ENCODE data around the gene GBA2. TPM values are rescaled to one million over a fixed set of nuclear protein-coding genes. Genes with fewer than 3 reads are reported as not detected.

The GBA2 gene
- total and polyA plus RNA-seq, 2 experiments from 2014 or later, result 20.3 to 27.6 TPM

DNA sequence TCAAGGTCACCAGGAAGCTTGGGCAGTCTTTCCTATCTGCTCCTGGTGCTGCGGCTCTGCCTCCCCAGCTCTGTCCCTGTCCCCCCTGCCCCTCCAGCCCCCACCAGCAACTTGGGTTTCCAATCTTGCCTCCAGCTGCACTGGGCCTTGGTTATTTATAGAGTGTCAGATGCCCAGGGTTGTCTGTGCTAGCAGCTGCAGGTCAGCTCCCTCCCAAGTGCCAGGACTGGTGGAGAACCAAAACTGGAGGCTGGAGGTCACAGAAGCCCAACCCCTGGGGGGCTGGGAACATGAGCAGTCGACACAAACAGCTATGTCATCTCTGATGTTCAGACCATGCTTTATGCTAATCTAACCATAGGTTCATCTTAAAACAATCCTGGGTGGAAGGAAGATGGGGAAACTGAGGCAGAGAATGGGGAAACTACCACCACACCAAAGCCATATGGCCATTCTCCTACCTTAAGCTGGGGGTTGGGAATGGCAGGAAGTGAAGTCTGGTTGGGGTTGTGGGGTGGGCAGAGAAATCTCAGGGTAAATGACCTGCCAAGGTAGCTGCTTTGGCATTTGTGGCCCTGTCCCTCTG, 61.0 kb downstream of the GBA2 start:
- in situ Hi-C loops (cut with MboI), result no loop called here
- no peaks in the 10 kb centered on the region for H3K9me2 ChIP-seq (ENCODE audit: insufficient read depth)
- H3K79me2 ChIP-seq (ENCODE audit: insufficient read depth), result peaks cover 68% of the 10 kb centered on the region
- H3K9me3 ChIP-seq (ENCODE audit: low read depth), result no peaks in the 10 kb centered on the region
- H3K4me3 ChIP-seq, result peak overlapping the region; percentile 98
- peaks cover 75% of the 10 kb centered on the region for H3F3A ChIP-seq (ENCODE audit: insufficient read depth)
- peak overlapping the region; percentile 94 for H3K9ac ChIP-seq
- no peak for DNase-seq
- peaks cover 37% of the 10 kb centered on the region for H3K36me3 ChIP-seq (ENCODE audit: low read depth)
- H3K4me1 ChIP-seq (ENCODE audit: insufficient read depth), result peaks cover 43% of the 10 kb centered on the region
- no peaks in the 10 kb centered on the region for H3K27me3 ChIP-seq (replicated peaks; ENCODE audit: insufficient read depth)
- peak overlapping the region; percentile 89 for H3K27ac ChIP-seq
- H4K20me1 ChIP-seq (ENCODE audit: insufficient read depth), result peaks cover 49% of the 10 kb centered on the region
- H3K4me2 ChIP-seq (ENCODE audit: unreplicated experiment), result peak overlapping the region; percentile 89
- no peak for TF ChIP-seq EZH2 (IDR thresholded peaks at IDR 0.05; ENCODE audit: insufficient read depth, poor library complexity, severe bottlenecking)
- no peak for TF ChIP-seq EZH2phosphoT487 (IDR thresholded peaks at IDR 0.05; ENCODE audit: insufficient read depth, low read depth)
- WGBS, 2 experiments (ENCODE audit: low coverage in 1 of 2, low lambda C conversion rate in 2 of 2, missing lambda C conversion rate in 2 of 2), result 74 to 81% methylated on average over 2 of the region's 2 CpGs
- no peak overlapping the region for H2AFZ ChIP-seq

- no peak for TF ChIP-seq EZH2phosphoT487 (IDR thresholded peaks at IDR 0.05; ENCODE audit: insufficient read depth, low read depth)
- TF ChIP-seq EZH2 (IDR thresholded peaks at IDR 0.05; ENCODE audit: insufficient read depth, poor library complexity, severe bottlenecking), result no peak
- Histone ChIP-seq H3K36me3 (ENCODE audit: low read depth) (peaks cover 44% of the 10 kb centered on the region), H3K9me2 (ENCODE audit: insufficient read depth) (no peaks in the 10 kb centered on the region), H3K4me1 (ENCODE audit: insufficient read depth) (peaks cover 43% of the 10 kb centered on the region), H2AFZ (no peak overlapping the region), H3K4me3 (peak overlapping the region; percentile 98), H3K79me2 (ENCODE audit: insufficient read depth) (peaks cover 68% of the 10 kb centered on the region), H3K4me2 (ENCODE audit: unreplicated experiment) (peak overlapping the region; percentile 89), H3K9me3 (ENCODE audit: low read depth) (no peaks in the 10 kb centered on the region), H4K20me1 (ENCODE audit: insufficient read depth) (peaks cover 49% of the 10 kb centered on the region), H3F3A (ENCODE audit: insufficient read depth) (peaks cover 79% of the 10 kb centered on the region), H3K27ac (no peak overlapping the region), H3K27me3 (replicated peaks; ENCODE audit: insufficient read depth) (no peaks in the 10 kb centered on the region), H3K9ac (peak overlapping the region; percentile 94)
- no peak for DNase-seq
- in situ Hi-C loops (cut with MboI), result no loop called here
- WGBS, 2 experiments (ENCODE audit: low coverage in 1 of 2, low lambda C conversion rate in 2 of 2, missing lambda C conversion rate in 2 of 2), result 56 to 67% methylated on average over 2 of the region's 2 CpGs
Measured at GRCh38 chr9:35687306-35687705, 61.7 kb downstream of the GBA2 start.

Small RNAs within 50 kb of the gene (microRNA-seq; reads per million reads assigned to microRNA genes)
- 3.6 reads per million for gene MIR6852 (ENCODE audit: borderline number of aligned reads)
- gene MIR6853 (ENCODE audit: borderline number of aligned reads), result not detected

Small RNAs within 50 kb of the gene (small RNA-seq; reads per million reads assigned to genes)
- not detected for gene MIR6853 (ENCODE audit: low read depth, low replicate concordance)

Other genes starting within 250 kb of the GBA2 start
- 21.6 and 33.0 TPM in 2 replicates for gene TESK1, start 144.0 kb downstream of the GBA2 start, total RNA-seq (2014; rRNA removed; shearing (Covaris generic))
- gene TESK1, start 144.0 kb downstream of the GBA2 start, polyA plus RNA-seq (2016; fragmentation: Nextera tagmentation; extraction: Ambion mirVana), result 14.1 and 14.9 TPM in 2 replicates
- 3.9 TPM in 1 of 2 replicates, not detected in the other for gene CD72, start 130.8 kb downstream of the GBA2 start, total RNA-seq (2014; rRNA removed; shearing (Covaris generic))
- 1.6 and 1.9 TPM in 2 replicates for gene CD72, start 130.8 kb downstream of the GBA2 start, polyA plus RNA-seq (2016; fragmentation: Nextera tagmentation; extraction: Ambion mirVana)
- not detected in 2 replicates for gene SIT1, start 98.3 kb downstream of the GBA2 start, total RNA-seq (2014; rRNA removed; shearing (Covaris generic))
- gene SIT1, start 98.3 kb downstream of the GBA2 start, polyA plus RNA-seq (2016; fragmentation: Nextera tagmentation; extraction: Ambion mirVana), result 0.58 TPM in 1 of 2 replicates, not detected in the other
- gene RMRP, start 91.2 kb downstream of the GBA2 start, total RNA-seq (2014; rRNA removed; shearing (Covaris generic)), result 14,230 and 20,944 TPM in 2 replicates
- not detected in 2 replicates for gene RMRP, start 91.2 kb downstream of the GBA2 start, polyA plus RNA-seq (2016; fragmentation: Nextera tagmentation; extraction: Ambion mirVana)
- 20.5 and 28.6 TPM in 2 replicates for gene CCDC107, start 90.9 kb downstream of the GBA2 start, total RNA-seq (2014; rRNA removed; shearing (Covaris generic))
- gene CCDC107, start 90.9 kb downstream of the GBA2 start, polyA plus RNA-seq (2016; fragmentation: Nextera tagmentation; extraction: Ambion mirVana), result 52.8 and 55.7 TPM in 2 replicates
- 0.13 and 2.1 TPM in 2 replicates for gene ARHGEF39, start 84.0 kb downstream of the GBA2 start, total RNA-seq (2014; rRNA removed; shearing (Covaris generic))
- 1.6 and 1.8 TPM in 2 replicates for gene ARHGEF39, start 84.0 kb downstream of the GBA2 start, polyA plus RNA-seq (2016; fragmentation: Nextera tagmentation; extraction: Ambion mirVana)
- gene CA9, start 75.3 kb downstream of the GBA2 start, total RNA-seq (2014; rRNA removed; shearing (Covaris generic)), result 3.4 and 4.3 TPM in 2 replicates
- gene CA9, start 75.3 kb downstream of the GBA2 start, polyA plus RNA-seq (2016; fragmentation: Nextera tagmentation; extraction: Ambion mirVana), result 2.3 and 2.7 TPM in 2 replicates
- 1,596 and 1,625 TPM in 2 replicates for gene TPM2, start 59.3 kb downstream of the GBA2 start, total RNA-seq (2014; rRNA removed; shearing (Covaris generic))
- 3,527 and 3,584 TPM in 2 replicates for gene TPM2, start 59.3 kb downstream of the GBA2 start, polyA plus RNA-seq (2016; fragmentation: Nextera tagmentation; extraction: Ambion mirVana)
- 527 and 566 TPM in 2 replicates for gene TLN1, start 17.0 kb downstream of the GBA2 start, total RNA-seq (2014; rRNA removed; shearing (Covaris generic))
- gene TLN1, start 17.0 kb downstream of the GBA2 start, polyA plus RNA-seq (2016; fragmentation: Nextera tagmentation; extraction: Ambion mirVana), result 198 and 202 TPM in 2 replicates
- gene CREB3, start 16.6 kb downstream of the GBA2 start, total RNA-seq (2014; rRNA removed; shearing (Covaris generic)), result 101 and 111 TPM in 2 replicates
- 113 and 114 TPM in 2 replicates for gene CREB3, start 16.6 kb downstream of the GBA2 start, polyA plus RNA-seq (2016; fragmentation: Nextera tagmentation; extraction: Ambion mirVana)
- 19.1 and 20.0 TPM in 2 replicates for gene RGP1, start 59 bp upstream of the GBA2 start, total RNA-seq (2014; rRNA removed; shearing (Covaris generic))
- gene RGP1, start 59 bp upstream of the GBA2 start, polyA plus RNA-seq (2016; fragmentation: Nextera tagmentation; extraction: Ambion mirVana), result 4.7 and 4.8 TPM in 2 replicates
- gene MSMP, start 5.0 kb upstream of the GBA2 start, total RNA-seq (2014; rRNA removed; shearing (Covaris generic)), result not detected in 2 replicates
- not detected in 2 replicates for gene MSMP, start 5.0 kb upstream of the GBA2 start, polyA plus RNA-seq (2016; fragmentation: Nextera tagmentation; extraction: Ambion mirVana)
- gene NPR2, start 42.4 kb upstream of the GBA2 start, total RNA-seq (2014; rRNA removed; shearing (Covaris generic)), result 26.7 and 26.9 TPM in 2 replicates
- 9.7 and 11.8 TPM in 2 replicates for gene NPR2, start 42.4 kb upstream of the GBA2 start, polyA plus RNA-seq (2016; fragmentation: Nextera tagmentation; extraction: Ambion mirVana)
- gene SPAG8, start 63.0 kb upstream of the GBA2 start, total RNA-seq (2014; rRNA removed; shearing (Covaris generic)), result 0.76 and 0.97 TPM in 2 replicates
- gene SPAG8, start 63.0 kb upstream of the GBA2 start, polyA plus RNA-seq (2016; fragmentation: Nextera tagmentation; extraction: Ambion mirVana), result 1.2 and 1.3 TPM in 2 replicates
- gene HINT2, start 65.8 kb upstream of the GBA2 start, total RNA-seq (2014; rRNA removed; shearing (Covaris generic)), result 16.7 and 30.6 TPM in 2 replicates
- 50.7 and 60.5 TPM in 2 replicates for gene HINT2, start 65.8 kb upstream of the GBA2 start, polyA plus RNA-seq (2016; fragmentation: Nextera tagmentation; extraction: Ambion mirVana)
- not detected in 2 replicates for gene FAM221B, start 79.5 kb upstream of the GBA2 start, total RNA-seq (2014; rRNA removed; shearing (Covaris generic))
- not detected in 2 replicates for gene FAM221B, start 79.5 kb upstream of the GBA2 start, polyA plus RNA-seq (2016; fragmentation: Nextera tagmentation; extraction: Ambion mirVana)
- gene TMEM8B, start 80.0 kb upstream of the GBA2 start, total RNA-seq (2014; rRNA removed; shearing (Covaris generic)), result 3.7 and 3.9 TPM in 2 replicates
- gene TMEM8B, start 80.0 kb upstream of the GBA2 start, polyA plus RNA-seq (2016; fragmentation: Nextera tagmentation; extraction: Ambion mirVana), result 4.0 and 4.9 TPM in 2 replicates
- gene OR13J1, start 121.2 kb upstream of the GBA2 start, total RNA-seq (2014; rRNA removed; shearing (Covaris generic)), result not detected in 2 replicates
- gene OR13J1, start 121.2 kb upstream of the GBA2 start, polyA plus RNA-seq (2016; fragmentation: Nextera tagmentation; extraction: Ambion mirVana), result not detected in 2 replicates
- gene HRCT1, start 157.0 kb upstream of the GBA2 start, total RNA-seq (2014; rRNA removed; shearing (Covaris generic)), result 0.76 and 1.2 TPM in 2 replicates
- gene HRCT1, start 157.0 kb upstream of the GBA2 start, polyA plus RNA-seq (2016; fragmentation: Nextera tagmentation; extraction: Ambion mirVana), result 3.4 and 3.6 TPM in 2 replicates
- gene SPAAR, start 160.3 kb upstream of the GBA2 start, total RNA-seq (2014; rRNA removed; shearing (Covaris generic)), result not detected in 2 replicates
- 0.23 and 0.39 TPM in 2 replicates for gene SPAAR, start 160.3 kb upstream of the GBA2 start, polyA plus RNA-seq (2016; fragmentation: Nextera tagmentation; extraction: Ambion mirVana)
- 0.11 TPM in 1 of 2 replicates, not detected in the other for gene OR2S2, start 208.9 kb upstream of the GBA2 start, total RNA-seq (2014; rRNA removed; shearing (Covaris generic))
- gene OR2S2, start 208.9 kb upstream of the GBA2 start, polyA plus RNA-seq (2016; fragmentation: Nextera tagmentation; extraction: Ambion mirVana), result 0.30 and 0.67 TPM in 2 replicates

Measured in GM23248 (cell line).